CD4-positive, alpha-beta T cell treated with Interleukin-15 for 4 hours (primary cell): ENCODE data around the gene SYNPR.
"Not testable (repeated sequence)": the region's sequence is repeated elsewhere in the genome, so short reads cannot be mapped to it uniquely, and the experiment has no call there.

Experiments
- DNase-seq: peaks from one replicate; pipeline ENCODE4 v3.0.0-alpha.2; 2020; ENCODE audit warnings: low spot score

Gene SYNPR

DNA sequence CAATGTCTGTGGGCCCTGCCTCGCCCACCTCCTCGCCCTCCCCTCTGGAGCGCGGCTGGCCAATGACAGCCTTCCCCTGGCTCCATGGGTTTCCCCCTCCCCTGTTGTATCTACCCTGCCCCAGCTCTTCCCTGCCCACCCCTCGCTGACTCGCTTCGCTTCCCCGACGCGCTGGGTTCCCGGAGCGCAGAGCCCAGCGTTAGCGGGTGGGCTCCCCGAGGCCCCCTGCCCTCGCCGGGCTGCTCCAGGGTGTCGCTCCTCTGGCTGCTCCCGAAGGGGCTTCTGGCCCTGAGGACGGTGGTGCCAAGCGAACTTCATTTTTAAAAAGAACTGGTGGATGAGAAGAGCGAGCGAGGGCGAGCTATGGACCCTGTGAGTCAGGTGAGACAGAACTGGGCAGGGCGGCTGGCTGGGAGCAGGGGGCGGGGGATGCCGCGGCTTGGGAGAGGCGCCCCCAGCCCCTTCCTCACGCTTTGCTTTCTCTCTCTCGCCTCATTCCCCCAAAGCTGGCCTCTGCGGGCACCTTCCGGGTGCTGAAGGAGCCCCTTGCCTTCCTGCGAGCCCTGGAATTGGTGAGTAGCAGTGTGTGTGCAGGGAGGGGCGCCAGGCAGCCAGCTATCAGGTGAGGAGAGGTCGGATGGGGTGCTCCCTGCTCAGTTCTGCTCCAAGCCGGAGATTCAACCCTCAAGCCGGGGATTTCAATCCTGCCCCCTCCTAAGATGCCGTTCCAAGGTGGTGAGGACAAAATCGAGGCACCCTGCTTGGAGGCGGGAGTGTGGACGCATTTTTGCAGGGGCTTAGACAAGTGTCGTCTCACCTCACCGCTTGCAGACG lies at the start of gene SYNPR:
SYNPR (plus strand) TSS at position 138 of the 834 bp plus-strand sequence.
- DNase-seq: no peak

DNA sequence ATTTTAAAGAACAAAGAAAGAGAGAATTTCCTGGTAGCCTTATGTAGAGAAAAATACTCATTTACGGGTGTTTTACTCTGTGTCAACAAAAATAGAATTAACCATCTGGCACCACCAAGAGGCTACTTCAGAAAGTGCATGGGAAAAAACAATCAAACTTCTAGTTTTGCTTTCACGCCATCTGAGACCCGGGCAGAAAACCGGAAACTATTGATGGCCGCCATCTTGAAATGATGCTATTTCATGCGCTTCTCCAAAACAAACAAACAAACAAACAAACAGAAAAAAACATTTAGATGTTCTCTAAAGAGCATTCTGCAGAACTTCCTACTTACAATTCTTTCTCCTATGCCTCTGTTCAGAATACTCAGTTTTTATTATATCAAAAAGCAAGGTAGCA lies 49.4 kb upstream of the SYNPR start:
- DNase-seq: no peak

DNA sequence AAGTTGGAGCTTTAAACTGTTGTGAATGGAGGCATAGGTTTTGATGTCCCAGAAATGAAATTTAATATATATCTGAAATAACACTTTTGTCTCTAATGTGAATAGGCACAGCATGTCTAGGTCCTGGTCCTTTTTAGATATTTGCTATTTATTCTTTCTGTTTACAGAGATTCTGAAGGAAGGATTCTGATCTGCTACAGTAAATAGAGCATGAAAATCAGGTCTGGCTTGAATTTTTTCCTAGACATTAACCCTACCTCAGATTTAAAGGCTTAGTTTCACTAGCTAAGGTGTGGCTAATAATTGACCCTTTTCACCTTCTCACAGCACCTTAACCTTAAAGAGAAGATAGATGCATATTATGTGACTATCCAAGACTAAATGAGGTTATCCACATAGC lies 48.0 kb upstream of the SYNPR start:
- no peak for DNase-seq

DNA sequence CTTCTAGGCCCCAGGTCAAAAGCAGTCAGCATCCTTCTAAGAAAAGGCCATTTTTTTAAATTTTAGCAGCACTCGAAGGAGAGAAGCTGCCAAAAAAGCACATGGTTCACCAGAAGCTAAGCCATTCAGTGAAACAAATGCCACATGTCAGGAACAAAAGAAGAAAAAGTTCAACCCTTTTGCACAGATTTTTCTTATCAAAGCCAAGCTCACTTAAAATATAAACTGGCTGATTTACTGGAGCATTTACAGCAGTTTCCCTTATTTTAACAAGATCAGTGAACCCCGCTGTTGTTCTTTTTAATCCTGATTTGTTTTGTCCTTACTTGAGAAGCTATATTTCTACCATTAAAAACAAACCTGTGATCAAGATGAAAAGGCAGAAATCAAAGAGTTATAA lies 46.5 kb upstream of the SYNPR start:
- no peak for DNase-seq

DNA sequence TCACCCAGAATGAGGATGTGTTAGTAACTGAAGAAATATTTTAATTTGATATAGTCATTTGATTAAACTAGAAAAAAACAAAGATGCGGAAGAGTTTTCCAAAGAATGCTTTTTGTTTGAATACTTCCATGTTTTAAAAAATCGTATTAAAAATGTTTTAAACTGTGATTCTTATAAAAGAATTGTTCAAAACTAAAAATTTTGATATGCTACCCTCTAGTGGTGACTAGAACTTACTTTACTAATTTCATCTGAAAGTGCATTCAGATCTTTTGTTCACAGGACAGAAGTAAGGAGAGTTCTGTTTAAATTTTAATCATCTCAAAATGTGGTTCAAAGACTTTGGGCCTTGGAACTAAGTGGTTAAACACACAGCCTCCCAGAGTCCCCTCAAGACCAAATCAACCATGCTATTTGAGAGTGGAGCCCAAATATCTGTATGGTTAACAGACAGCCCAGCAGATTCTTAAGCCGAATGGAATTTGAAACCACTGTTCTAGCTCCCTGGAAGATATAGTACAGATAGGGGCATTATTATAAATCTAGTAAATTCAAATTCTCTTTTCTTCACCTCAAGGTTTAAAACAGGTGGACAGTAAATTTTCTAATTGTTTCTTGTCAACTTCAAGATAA lies 45.2 kb upstream of the SYNPR start:
- DNase-seq: no peak

DNA sequence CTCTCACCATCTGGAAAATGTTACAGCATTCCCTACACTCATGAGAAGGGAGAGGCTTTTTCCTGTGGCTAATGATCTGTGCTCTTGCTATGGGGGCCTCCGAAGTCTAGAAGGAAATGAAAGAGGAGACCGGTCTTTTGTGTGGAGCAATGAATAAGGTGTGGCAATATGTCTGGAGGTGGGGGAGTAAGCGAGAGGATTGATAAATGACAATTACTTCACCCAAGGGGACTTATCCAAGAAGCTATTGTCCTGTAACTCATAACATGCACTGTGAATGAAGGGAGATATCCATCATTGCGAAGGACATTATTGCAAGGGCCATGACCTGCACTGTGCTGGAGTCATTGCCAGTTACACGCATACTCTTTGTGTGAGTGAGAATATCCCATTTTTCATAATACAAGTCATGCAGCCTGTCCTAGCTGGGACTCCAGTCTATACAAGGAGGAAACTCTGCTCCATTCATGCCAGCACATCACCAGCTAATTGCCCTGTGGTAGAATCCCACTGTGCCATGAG lies 37.7 kb upstream of the SYNPR start:
- no peak for DNase-seq

DNA sequence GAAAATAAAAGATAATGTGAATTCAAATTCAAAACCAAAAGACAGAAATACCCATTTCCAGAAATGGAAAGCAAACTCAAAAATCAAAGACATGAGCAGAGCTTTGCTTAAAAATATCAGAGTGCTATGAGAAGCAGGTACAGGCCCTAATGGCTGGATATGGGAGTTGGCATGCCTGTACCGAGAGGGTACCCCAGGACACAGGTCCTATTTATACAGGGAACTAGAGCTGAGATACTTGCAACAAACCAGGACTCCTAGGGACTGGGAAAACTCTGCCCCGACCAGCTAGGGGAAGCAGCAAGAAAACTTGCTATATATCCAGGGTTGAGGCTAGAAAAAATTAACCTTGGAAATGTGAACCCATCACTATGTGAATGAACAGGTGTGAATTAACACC lies 36.0 kb upstream of the SYNPR start:
- no peak for DNase-seq

DNA sequence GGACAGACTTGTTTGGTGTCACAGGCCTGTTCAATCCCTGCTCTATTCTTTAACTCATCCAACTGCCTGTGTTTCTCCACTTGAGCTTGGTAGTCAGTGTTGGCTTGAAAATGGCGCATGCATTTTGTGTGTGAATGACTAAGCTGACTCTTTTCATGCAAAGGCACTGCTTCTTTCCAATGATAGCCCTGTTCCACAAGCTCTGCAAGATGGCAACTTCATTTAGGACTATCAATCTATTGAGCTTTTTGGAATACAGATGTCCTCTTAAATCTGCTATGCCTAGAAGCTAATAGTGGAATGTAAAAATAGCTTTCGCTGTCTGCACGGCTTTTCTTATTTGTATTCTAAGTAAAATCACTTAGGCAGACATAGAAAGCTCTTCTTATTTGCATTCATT lies 33.6 kb upstream of the SYNPR start:
- no peak for DNase-seq

DNA sequence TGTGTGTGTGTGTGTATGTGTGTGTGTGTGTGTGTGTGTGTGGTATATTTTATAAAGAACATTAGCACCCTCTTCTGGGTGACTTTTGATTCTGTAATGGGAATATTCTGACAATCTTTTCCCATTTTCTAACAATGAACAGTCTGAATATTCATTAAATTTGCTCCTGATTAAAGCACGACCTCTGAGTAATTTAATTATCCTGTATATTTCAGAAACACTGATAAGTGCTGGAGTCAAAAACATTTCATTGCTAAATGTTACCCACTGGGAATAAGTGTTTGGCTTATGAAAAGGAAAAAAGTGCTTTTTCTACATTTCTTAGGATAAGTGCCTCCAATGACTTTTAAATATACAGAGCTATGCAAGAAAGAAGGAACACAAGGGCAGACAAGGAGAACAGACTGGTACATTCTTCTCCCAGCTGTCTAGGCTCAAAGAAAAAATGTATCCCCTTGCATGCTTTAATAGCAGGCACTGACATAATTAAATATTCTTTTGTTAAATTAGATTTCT lies 32.3 kb upstream of the SYNPR start:
- DNase-seq: no peak

DNA sequence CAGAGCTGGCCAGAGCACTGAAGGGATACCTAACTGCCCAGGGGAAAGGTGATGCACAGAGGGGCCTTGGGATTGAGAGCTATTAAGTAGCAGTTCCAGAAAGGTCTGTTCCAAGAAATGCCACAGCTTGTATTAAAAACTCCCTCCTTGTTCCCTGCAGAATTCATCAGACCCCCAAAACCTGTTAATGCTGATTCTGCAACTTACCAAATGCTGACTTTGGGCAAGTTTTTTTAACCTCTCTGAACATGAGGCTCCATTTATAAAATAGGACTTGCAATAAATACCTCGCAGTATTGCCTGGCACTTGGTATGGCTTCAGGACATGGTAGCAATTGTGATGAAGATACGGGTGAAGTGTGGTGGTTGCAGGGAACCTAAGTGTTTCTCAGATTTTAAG lies 30.1 kb upstream of the SYNPR start:
- DNase-seq: no peak

DNA sequence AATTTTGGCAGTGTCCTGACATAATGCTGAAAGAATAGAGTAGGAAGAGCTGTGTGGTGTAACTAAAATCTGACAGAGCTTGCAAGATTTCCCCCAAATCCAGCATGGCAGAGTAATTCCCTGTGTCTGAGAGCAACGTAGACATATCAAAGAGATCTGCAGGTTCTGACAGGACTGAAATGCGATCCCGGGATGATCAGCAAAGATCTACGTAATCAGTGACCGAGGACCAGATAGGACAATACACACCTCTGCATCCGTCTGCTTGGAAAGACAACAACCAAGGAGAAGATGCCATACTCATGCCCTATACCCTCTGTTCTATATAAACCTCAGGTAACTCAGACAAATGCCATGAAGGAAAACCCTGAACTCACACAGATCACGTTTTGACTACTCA lies 26.6 kb upstream of the SYNPR start:
- no peak for DNase-seq

DNA sequence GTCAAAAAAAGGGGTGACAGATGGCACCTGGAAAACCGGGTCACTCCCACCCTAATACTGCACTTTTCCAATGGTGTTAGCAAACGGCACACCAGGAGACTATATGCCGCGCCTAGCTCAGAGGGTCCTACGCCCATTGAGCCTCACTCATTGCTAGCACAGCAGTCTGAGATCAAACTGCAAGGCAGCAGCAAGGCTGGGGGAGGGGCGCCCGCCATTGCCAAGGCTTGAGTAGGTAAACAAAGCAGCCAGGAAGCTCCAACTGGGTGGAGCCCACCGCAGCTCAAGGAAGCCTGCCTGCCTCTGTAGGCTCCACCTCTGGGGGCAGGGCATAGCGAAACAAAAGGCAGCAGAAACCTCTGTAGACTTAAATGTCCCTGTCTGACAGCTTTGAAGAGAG lies 22.3 kb upstream of the SYNPR start:
- DNase-seq: not testable (repeated sequence)

DNA sequence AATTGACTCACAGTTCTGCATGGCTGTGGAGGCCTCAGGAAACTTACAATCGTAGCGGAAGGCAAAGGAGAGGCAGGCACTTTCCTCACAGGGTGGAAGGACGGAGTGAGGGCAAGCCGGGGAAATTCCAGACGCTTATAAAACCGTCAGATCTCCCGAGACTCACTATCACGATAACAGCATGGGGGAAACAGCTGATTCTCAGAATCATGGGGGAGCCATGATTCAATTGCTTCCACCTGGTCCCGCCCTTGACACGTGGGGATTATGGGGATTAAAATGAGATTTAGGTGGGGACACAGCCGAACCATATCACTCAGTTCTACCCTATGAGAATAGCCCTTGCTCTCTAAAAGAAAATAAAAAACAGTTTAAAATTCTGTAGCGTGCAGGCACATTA lies 13.4 kb upstream of the SYNPR start:
- no peak for DNase-seq

DNA sequence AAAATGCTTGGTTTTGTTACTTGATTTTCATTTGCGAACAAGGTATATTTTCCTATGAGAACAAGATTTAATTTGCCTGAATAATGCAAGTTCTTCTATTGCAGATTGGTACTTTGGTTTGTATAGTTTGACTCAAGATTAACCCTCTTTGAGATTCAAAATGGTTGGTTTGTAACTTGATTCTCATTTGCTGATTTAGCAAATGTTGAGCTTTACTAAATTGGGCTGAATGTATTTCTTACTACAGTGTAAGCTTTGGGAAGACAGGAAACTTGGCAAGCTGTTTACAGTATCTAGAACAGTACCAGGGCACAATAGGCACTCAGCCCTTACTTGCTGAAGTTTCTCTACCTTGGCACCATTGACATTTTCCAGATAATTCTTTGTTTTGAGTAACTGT lies 3.7 kb upstream of the SYNPR start:
- no peak for DNase-seq

DNA sequence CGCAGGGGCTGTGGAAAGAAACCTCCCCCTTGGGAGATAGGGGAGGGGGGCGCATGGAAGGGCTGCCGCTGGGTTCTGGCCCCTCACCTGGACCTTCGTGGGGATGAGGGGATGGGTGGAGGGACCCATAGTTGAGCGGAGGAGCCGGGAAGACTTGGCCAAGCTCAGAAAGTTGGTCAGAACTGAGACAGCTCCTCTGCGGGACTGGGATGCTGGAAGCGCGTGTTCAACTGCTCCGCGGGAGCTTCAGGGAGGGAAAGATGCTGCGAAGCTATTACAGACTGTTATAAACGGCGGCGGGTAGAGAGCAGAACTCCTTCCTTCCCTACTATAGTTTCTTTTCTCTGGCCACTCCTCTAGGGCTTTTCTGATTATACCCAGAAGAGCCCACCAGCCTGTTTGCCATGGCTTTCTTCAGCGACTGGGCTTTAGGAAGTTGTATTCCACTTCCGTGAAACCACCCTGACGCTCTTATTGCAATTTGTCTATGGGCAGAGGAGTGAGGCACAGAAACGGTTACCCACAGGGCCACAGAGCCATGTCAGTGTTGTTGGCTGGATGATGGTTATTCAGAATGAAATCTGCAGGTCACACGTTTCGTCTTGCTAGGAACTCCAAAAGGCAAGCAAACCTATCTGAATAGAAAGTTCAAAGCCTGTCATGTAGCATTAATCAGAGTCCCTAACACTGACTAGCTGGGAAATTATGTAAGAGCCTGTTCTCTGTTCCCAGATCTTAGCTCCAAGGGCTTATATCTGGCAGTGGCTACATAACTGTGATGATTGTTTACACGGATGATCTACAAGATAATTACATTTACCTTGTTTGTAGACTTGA lies 1.1 kb downstream of the SYNPR start:
- no peak for DNase-seq

DNA sequence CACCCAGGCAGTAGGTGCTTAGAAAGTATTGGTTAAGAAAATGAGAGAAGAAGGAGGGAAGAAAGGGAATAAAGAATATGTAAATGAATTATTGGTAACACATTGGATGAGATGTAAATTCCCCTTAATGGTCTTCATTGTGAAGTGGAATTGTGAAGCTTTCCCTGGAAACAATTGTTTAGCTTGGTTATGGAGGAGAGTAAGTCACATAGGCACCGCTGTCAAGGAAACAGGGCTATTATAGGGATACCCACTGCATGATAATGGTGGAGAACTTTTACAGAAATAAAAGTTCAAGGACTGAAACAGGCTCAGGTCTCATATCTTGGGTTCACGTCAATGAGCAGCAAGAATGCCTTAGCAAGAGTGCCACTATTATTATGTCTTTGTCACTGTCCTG lies 9.5 kb downstream of the SYNPR start:
- no peak for DNase-seq

DNA sequence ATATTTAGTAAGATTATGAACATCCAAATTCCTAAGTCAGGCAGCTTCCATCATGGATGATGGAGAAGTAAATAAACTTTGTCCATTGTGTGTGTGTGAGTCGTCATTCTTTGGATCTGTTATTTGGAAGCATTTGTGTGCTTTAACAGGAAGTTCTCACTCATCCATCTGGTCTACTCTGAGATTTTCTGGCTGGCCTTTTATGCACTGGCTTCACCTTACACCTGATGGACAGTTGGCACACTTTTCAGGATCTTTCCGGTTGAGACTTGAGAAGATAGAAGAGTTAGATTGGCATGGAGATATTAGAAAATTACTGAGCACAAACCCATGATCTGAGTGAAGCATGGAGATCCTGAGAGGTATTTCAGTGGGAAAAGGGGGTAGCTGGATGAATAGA lies 12.6 kb downstream of the SYNPR start:
- no peak for DNase-seq

DNA sequence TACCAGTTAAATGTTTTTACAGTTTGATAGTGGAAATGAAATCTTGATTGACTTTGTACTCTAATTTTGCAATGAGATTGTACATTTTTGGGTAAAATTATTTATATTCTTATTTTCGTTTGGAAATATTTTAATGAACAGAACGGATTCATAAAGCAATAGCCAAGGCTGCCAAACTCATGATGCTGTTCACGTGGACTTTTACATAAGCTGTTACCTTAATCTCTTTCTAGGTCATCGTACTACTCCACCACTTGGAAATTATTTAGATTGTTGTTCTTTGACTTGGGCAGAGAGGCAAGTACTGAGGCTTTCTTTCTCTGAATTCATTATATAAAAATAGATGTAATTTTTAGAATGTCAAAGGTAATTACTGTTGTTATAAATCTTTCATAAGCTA lies 16.2 kb downstream of the SYNPR start:
- no peak for DNase-seq

DNA sequence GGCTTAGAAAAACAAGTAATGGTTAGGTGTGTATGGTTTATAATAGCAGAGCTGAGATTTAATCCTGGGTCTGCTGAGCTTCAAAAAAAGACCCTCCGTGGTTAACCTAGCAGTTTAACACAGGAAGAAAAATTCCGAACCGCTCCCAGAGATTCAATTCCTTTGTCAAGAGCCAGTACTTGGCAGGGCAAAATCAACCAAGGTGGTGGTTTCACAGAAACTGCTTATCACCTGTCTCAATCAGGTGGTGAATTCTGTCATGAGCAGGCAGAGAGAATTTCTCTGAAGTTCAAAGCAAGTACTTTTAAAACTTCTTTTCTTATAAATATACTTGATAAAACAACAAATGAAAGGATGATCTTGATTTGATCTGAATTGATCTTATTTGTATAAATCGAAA lies 17.2 kb downstream of the SYNPR start:
- no peak for DNase-seq

DNA sequence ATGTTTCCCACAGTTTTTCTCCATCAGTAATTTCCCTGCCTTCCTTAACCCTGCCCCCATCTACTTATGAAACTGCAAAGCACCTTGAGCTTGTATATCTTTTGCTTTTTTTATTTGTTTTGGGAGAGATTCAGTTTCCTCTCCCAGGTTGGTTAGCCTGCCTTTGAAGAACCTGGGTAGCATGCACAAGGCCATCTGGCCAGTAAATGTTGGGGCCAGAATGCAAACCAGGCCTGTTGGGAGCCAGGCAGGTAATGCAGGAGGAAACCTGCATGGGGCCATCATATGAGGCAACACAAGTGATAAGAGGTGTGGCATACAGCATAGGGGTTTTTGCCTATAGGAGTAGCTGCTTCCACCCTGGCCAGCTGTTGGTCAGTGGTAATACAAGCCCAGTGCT lies 17.7 kb downstream of the SYNPR start:
- DNase-seq: no peak

DNA sequence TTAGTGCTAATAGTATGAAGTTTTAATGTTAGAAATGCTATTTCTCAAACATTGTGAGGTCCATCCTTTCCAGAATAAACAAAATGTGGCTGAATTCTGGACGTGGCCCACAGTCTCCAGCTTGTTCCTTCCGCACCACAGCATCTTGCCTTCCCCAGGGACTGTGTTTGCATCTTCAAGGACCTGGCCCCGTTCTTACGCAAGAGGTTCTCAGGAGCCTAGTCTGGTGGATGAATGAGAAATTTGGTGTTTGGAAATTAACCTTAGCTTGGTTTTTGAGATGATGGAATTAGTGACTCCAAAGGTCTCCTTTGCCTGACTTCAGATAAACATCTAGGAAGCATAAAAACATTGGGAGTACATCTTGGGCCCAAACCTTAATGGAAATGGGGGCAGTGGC lies 18.1 kb downstream of the SYNPR start:
- no peak for DNase-seq

DNA sequence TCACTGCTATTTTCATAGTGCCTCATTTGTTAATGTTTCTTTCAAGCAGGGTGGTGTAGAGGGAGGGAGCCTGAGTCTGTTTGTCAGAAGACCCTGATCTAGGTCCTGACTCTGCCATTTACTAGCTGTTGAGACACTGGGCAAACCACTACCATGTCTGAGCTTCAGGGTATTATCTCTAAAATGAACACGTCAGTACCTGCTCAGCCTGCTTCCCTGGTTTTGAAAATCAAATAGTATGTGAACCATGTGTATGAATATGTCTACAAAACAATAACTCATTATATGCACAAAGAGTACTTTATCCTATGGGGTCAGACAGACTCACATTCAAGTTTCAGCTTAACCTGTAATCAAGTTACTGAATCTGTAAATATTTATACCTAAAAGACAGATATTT lies 25.1 kb downstream of the SYNPR start:
- no peak for DNase-seq

DNA sequence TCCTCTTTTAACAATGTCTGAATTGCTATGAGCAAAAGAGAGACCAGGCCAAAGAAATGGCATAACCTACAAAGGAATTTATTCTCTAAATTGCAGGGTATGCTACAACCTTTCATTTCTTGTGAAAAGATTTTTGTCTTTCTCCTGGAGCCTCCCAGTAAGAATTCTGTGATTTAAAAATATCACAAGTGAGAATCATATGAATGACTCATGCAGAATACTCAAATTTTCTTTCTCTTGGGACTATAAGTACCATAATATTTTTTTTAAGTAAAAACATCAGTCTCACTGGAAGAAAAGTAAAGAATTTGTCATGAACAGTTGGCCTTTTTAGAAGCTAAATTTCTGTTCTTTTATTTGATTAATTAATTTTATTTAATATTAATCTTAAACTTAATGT lies 26.3 kb downstream of the SYNPR start:
- DNase-seq: no peak
